ENCODE measurements around the gene SAMD14.
"Not testable (repeated sequence)": the region's sequence is repeated elsewhere in the genome, so short reads cannot be mapped to it uniquely, and the experiment has no call there.

Gene SAMD14

GRCh38 chr17:50072130-50072529 is 57.8 kb downstream of the SAMD14 start:
- no peak for DNase-seq

GRCh38 chr17:50071692-50072091 is 58.3 kb downstream of the SAMD14 start:
- DNase-seq: no peak

GRCh38 chr17:50070908-50071680 is 58.9 kb downstream of the SAMD14 start:
- no peak for DNase-seq

GRCh38 chr17:50067996-50068395 is 62.0 kb downstream of the SAMD14 start:
- no peak for DNase-seq

GRCh38 chr17:50066995-50067394 is 63.0 kb downstream of the SAMD14 start:
- DNase-seq: no peak

- no peak for DNase-seq
These were observed 64.9 kb downstream of the SAMD14 start for GRCh38 chr17:50065056-50065455.

- DNase-seq: no peak
These were observed 65.5 kb downstream of the SAMD14 start for GRCh38 chr17:50064253-50065001.

- no peak for DNase-seq
These were observed 66.3 kb downstream of the SAMD14 start for GRCh38 chr17:50063561-50064252.

GRCh38 chr17:50062293-50063243 is 67.4 kb downstream of the SAMD14 start:
- peak; percentile 33 for DNase-seq

GRCh38 chr17:50061713-50062045 is 68.3 kb downstream of the SAMD14 start:
- DNase-seq: not testable (repeated sequence)

GRCh38 chr17:50060951-50061712 is 68.8 kb downstream of the SAMD14 start:
- DNase-seq: no peak
